ENCODE data around the gene SYT14.
"Not testable (repeated sequence)": the region's sequence is repeated elsewhere in the genome, so short reads cannot be mapped to it uniquely, and the experiment has no call there.

SYT14 gene

DNA sequence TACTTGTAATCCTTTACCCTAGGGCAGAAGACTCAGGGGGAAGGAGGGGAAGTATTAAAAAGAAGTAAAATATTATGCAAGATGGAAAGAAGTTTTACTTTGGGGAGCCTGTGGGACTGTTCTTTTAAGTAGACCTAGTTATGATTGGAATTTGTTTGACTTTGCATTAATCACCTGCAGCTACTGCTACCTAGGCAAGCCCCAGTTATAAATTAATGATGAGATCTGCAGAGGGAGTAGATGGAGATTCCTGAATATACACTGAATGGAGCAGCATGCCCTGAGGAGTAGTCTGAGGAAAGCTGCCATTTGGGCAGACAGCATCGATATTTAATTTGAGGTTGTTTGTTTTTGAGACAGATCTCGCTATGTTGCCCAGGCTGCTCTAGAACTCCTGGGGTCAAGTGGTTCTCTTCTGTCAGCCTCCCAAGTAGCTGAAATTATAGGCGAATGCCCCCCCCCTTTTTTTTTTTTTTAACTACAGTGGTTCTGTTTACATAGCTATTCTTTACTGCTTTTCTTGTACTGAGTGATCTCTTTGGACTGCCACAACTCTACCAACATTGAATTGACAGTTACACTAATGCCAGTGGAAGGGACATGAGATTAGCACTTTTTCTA lies 213.1 kb downstream of the SYT14 start:
- TF ChIP-seq, protein P1, sequence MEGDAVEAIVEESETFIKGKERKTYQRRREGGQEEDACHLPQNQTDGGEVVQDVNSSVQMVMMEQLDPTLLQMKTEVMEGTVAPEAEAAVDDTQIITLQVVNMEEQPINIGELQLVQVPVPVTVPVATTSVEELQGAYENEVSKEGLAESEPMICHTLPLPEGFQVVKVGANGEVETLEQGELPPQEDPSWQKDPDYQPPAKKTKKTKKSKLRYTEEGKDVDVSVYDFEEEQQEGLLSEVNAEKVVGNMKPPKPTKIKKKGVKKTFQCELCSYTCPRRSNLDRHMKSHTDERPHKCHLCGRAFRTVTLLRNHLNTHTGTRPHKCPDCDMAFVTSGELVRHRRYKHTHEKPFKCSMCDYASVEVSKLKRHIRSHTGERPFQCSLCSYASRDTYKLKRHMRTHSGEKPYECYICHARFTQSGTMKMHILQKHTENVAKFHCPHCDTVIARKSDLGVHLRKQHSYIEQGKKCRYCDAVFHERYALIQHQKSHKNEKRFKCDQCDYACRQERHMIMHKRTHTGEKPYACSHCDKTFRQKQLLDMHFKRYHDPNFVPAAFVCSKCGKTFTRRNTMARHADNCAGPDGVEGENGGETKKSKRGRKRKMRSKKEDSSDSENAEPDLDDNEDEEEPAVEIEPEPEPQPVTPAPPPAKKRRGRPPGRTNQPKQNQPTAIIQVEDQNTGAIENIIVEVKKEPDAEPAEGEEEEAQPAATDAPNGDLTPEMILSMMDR (IDR thresholded peaks at IDR 0.05; ENCODE audit: control insufficient read depth, insufficient read depth, low read depth, low read length, missing control alignments): no peak
- DNase-seq (ENCODE audit: low read depth): no peak
- H3K4me3 ChIP-seq (ENCODE audit: control insufficient read depth, low read depth, low read length): no peak overlapping the region

- no peak overlapping the region for H3K4me3 ChIP-seq (ENCODE audit: control insufficient read depth, low read depth, low read length)
- DNase-seq (ENCODE audit: low read depth): no peak
- TF ChIP-seq, protein P1 (IDR thresholded peaks at IDR 0.05; ENCODE audit: control insufficient read depth, insufficient read depth, low read depth, low read length, missing control alignments): no peak
Measured at GRCh38 chr1:210159211-210159610, 221.2 kb downstream of the SYT14 start.

- no peak for DNase-seq (ENCODE audit: low read depth)
- TF ChIP-seq, protein P1 (IDR thresholded peaks at IDR 0.05; ENCODE audit: control insufficient read depth, insufficient read depth, low read depth, low read length, missing control alignments): no peak
- H3K4me3 ChIP-seq (ENCODE audit: control insufficient read depth, low read depth, low read length): no peak overlapping the region
Measured at GRCh38 chr1:210170220-210170619, 232.2 kb downstream of the SYT14 start.

DNA sequence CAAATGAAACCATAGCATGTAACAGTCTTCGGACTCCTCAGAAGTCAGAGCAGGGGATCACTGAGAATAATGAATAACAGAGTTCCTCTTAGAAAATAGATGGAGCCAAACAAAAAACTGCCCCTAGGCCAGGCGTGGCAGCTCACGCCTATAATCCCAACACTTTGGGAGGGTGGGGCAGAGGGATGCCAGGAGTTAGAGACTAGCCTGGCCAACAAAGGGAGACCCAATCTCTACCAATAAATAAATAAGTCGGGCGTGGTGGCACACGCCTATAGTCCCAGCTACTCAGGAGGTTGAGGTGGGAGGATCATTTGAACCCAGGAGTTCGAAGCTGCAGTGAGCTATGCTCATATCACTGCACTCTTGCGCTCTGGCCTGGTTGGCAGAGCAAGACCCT lies 236.1 kb downstream of the SYT14 start:
- no peak for DNase-seq (ENCODE audit: low read depth)
- TF ChIP-seq, protein P1 (IDR thresholded peaks at IDR 0.05; ENCODE audit: control insufficient read depth, insufficient read depth, low read depth, low read length, missing control alignments): no peak
- no peak overlapping the region for H3K4me3 ChIP-seq (ENCODE audit: control insufficient read depth, low read depth, low read length)

DNA sequence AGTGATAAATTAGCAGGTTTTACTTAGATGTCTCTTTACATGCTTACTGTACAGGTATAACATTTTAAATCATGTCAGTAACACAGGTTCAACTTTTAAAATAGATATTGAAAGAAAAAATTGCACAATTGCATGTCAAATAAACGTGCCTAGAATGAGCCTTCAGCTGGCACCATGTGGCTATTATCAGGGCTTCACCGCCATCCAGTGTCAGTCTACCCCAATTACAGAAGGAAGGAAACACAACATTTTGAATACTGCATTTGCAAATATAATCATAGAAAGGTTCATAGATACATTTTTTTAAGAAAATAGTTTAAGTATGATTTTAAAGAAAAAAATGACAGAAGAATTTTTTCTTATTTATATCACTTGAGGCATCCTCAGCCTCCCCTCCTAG lies 247.0 kb downstream of the SYT14 start:
- no peak for DNase-seq (ENCODE audit: low read depth)
- TF ChIP-seq, protein P1 (IDR thresholded peaks at IDR 0.05; ENCODE audit: control insufficient read depth, insufficient read depth, low read depth, low read length, missing control alignments): no peak
- no peak overlapping the region for H3K4me3 ChIP-seq (ENCODE audit: control insufficient read depth, low read depth, low read length)

DNA sequence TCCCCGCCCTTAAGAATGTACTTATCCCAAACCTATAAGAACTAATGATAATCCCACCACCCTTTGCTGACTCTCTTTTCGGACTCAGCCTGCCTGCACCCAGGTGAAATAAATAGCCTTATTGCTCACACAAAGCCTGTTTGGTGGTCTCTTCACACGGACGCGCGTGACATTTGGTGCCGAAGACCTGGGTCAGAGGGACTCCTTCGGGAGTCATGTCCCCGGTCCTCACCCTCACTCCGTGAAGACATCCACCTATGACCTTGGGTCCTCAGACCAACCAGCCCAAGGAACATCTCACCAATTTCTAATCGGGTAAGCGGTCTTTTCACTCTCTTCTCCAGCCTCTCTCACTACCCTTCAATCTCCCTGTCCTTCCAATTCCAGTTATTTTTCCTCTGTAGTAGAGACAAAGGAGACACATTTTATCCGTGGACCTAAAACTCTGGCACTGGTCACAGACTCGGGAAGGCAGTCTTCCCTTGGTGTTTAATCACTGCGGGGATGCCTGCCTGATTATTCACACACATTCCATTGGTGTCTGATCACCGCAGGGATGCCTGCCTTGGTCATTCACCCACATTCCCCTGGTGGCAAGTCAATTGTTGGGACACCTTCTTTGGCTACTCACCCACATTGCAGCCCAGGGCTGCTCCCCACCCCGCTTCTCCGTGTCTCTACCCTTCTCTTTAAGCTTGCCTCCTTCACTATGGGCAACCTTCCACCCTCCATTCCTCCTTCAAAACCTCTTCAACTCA lies 250.0 kb downstream of the SYT14 start:
- DNase-seq (ENCODE audit: low read depth): peak; percentile 29
- H3K4me3 ChIP-seq (ENCODE audit: control insufficient read depth, low read depth, low read length): not testable (repeated sequence)

DNA sequence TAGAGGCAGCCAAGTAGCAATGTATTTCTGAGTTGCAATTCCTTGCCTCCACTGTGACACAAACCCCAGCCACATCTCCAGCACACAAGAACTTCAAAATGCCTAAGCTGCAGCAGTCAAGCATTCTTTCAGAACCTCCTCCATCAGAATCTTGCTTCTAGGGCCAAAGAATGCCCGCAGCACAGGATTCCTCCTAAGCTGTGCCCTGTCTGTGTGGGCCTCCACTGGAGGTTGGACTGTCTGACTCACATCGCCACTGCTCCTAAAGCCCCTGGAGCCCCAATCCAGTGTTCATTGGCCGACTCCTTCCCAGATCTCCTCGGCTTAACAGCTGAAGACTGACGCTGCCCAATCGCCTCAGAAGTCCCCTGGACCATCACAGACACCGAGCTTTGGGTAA lies 251.4 kb downstream of the SYT14 start:
- no peak for DNase-seq (ENCODE audit: low read depth)
- no peak overlapping the region for H3K4me3 ChIP-seq (ENCODE audit: control insufficient read depth, low read depth, low read length)
- TF ChIP-seq, protein P1 (IDR thresholded peaks at IDR 0.05; ENCODE audit: control insufficient read depth, insufficient read depth, low read depth, low read length, missing control alignments): no peak

Data from AG09309 (cell line).